ENCODE data around the gene ZCCHC14. TPM values are rescaled to one million over a fixed set of nuclear protein-coding genes. Genes with fewer than 3 reads are reported as not detected.
"Not testable (repeated sequence)": the region's sequence is repeated elsewhere in the genome, so short reads cannot be mapped to it uniquely, and the experiment has no call there.

ZCCHC14 gene
- polyA plus RNA-seq, 2 of the 4 experiments (the other 2 are of a cell fraction): 3.8 to 7.3 TPM

DNA sequence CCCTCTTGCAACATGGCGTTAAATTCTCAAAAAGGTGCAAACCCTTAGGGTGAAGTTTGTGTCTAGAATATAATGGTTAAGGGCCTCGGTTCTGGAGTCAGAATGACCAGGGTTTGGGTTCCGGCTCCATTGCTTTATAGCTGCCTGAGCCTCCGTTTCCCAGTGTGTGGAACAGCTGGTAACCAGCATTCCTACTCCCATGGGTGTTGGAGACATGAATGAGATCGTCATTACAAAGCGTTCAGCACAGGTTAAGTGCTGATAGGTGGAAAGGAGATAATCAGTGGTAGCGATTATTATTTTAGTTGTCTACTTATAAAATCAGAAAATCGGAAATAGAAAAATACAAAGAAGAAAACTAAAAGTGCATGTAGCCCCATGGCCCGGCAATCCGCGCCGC lies 23.5 kb upstream of the ZCCHC14 start (continued):
- TF ChIP-seq FOXS1 (CRISPR knock-in tag; IDR thresholded peaks at IDR 0.05) (no peak), CBX2 (IDR thresholded peaks at IDR 0.05; ENCODE audit: borderline replicate concordance, low read depth) (no peak), SREBF2 (IDR thresholded peaks at IDR 0.05) (no peak), TP53 (CRISPR knock-in tag; IDR thresholded peaks at IDR 0.05) (no peak), RARB (CRISPR knock-in tag; IDR thresholded peaks at IDR 0.05) (no peak), HEYL (CRISPR knock-in tag; IDR thresholded peaks at IDR 0.05) (no peak), ZSCAN20 (CRISPR knock-in tag; IDR thresholded peaks at IDR 0.05) (no peak), CBX8 (IDR thresholded peaks at IDR 0.05) (no peak), JUNB (IDR thresholded peaks at IDR 0.05) (no peak)

DNA sequence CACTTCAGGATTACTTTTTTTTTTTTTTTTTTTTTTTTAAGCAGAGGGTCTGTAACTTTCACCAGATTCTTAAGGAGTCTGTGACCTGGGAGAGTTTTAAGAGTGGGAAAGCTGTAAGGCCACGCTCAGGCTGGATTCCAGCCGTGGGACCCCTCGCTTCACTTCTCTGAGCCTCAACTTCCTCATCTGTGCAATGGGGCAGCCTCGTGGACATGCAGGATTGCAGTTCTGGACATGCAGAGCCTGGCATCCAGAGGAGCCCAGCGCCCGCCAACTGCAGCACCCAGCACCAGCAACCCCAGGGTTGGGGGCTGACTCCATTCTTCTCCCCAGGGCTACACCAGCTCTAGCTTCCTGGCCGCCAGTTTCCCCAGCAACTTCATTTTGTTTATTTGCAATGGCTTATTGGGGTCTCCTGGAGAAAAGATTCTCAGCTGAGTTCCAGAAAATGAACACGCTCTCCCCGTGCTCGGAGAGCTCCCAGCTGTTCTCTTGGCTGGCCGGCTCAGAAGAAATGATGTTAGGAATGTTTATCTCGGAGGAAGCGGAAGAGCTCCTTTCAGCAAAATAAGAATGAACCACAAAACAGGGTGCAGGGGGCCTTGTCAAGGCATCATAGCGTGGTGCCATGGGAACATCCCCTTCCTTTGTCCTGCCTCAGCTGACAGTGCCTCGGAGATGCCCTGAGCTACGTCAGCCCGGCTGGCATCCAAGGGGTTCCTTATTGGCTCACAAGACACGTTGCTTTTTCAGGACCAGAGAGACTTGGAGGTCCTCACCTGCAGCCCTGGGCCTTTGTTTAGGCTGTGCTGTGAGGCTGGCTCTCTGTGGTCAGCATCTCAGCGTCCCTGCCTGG lies 22.9 kb upstream of the ZCCHC14 start:
- ATAC-seq (no peak), DNase-seq (ENCODE audit: low read depth in 1 of 2, low spot score in 1 of 2) (no peak), FAIRE-seq (no peak)
- no peaks in the 10 kb centered on the region for H3K9me3 ChIP-seq
- TF ChIP-seq, protein P1, sequence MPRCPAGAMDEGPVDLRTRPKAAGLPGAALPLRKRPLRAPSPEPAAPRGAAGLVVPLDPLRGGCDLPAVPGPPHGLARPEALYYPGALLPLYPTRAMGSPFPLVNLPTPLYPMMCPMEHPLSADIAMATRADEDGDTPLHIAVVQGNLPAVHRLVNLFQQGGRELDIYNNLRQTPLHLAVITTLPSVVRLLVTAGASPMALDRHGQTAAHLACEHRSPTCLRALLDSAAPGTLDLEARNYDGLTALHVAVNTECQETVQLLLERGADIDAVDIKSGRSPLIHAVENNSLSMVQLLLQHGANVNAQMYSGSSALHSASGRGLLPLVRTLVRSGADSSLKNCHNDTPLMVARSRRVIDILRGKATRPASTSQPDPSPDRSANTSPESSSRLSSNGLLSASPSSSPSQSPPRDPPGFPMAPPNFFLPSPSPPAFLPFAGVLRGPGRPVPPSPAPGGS (IDR thresholded peaks at IDR 0.05): no peak
- TF ChIP-seq CBX2 (IDR thresholded peaks at IDR 0.05; ENCODE audit: borderline replicate concordance, low read depth) (no peak), HDAC2 (IDR thresholded peaks at IDR 0.05) (no peak), MAFK (IDR thresholded peaks at IDR 0.05; ENCODE audit: partially characterized antibody) (no peak), ZNF302 (CRISPR knock-in tag; IDR thresholded peaks at IDR 0.05) (no peak), RFX5 (IDR thresholded peaks at IDR 0.05) (no peak), HEYL (CRISPR knock-in tag; IDR thresholded peaks at IDR 0.05) (no peak), EHMT2 (IDR thresholded peaks at IDR 0.05; ENCODE audit: low read depth) (no peak), CEBPB (IDR thresholded peaks at IDR 0.05) (no peak), TP53 (CRISPR knock-in tag; IDR thresholded peaks at IDR 0.05) (no peak), FOSB (CRISPR knock-in tag; IDR thresholded peaks at IDR 0.05) (no peak), MAZ (IDR thresholded peaks at IDR 0.05; ENCODE audit: borderline replicate concordance, low read depth, low read length) (no peak), ZFP36 (IDR thresholded peaks at IDR 0.05; ENCODE audit: borderline replicate concordance, partially characterized antibody) (no peak)
- TF ChIP-seq, protein P2, sequence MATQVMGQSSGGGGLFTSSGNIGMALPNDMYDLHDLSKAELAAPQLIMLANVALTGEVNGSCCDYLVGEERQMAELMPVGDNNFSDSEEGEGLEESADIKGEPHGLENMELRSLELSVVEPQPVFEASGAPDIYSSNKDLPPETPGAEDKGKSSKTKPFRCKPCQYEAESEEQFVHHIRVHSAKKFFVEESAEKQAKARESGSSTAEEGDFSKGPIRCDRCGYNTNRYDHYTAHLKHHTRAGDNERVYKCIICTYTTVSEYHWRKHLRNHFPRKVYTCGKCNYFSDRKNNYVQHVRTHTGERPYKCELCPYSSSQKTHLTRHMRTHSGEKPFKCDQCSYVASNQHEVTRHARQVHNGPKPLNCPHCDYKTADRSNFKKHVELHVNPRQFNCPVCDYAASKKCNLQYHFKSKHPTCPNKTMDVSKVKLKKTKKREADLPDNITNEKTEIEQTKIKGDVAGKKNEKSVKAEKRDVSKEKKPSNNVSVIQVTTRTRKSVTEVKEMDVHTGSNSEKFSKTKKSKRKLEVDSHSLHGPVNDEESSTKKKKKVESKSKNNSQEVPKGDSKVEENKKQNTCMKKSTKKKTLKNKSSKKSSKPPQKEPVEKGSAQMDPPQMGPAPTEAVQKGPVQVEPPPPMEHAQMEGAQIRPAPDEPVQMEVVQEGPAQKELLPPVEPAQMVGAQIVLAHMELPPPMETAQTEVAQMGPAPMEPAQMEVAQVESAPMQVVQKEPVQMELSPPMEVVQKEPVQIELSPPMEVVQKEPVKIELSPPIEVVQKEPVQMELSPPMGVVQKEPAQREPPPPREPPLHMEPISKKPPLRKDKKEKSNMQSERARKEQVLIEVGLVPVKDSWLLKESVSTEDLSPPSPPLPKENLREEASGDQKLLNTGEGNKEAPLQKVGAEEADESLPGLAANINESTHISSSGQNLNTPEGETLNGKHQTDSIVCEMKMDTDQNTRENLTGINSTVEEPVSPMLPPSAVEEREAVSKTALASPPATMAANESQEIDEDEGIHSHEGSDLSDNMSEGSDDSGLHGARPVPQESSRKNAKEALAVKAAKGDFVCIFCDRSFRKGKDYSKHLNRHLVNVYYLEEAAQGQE (IDR thresholded peaks at IDR 0.05): no peak
- TF ChIP-seq, protein P3, sequence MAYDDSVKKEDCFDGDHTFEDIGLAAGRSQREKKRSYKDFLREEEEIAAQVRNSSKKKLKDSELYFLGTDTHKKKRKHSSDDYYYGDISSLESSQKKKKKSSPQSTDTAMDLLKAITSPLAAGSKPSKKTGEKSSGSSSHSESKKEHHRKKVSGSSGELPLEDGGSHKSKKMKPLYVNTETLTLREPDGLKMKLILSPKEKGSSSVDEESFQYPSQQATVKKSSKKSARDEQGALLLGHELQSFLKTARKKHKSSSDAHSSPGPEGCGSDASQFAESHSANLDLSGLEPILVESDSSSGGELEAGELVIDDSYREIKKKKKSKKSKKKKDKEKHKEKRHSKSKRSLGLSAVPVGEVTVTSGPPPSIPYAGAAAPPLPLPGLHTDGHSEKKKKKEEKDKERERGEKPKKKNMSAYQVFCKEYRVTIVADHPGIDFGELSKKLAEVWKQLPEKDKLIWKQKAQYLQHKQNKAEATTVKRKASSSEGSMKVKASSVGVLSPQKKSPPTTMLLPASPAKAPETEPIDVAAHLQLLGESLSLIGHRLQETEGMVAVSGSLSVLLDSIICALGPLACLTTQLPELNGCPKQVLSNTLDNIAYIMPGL (CRISPR knock-in tag; IDR thresholded peaks at IDR 0.05; ENCODE audit: borderline replicate concordance): no peak
- POLR2A ChIA-PET: interaction anchor here (0.7 kb wide), 1 partner anchor 131 kb away, joined by 3 read pairs; no protein-coding TSS in a partner anchor
- WGBS (ENCODE audit: missing lambda C conversion rate): 73% methylated on average over 18 of the region's 19 CpGs
- no peak overlapping the region for H3K4me2 ChIP-seq
- H3K4me3 ChIP-seq: no peak overlapping the region
- H3K27ac ChIP-seq: no peak overlapping the region
- H3K4me1 ChIP-seq: no peaks in the 10 kb centered on the region
- CTCF ChIA-PET: interaction anchor here (0.6 to 3.2 kb wide), 3 partner anchors 13 to 630 kb away, joined by 3 to 12 read pairs (median 5); no protein-coding TSS in a partner anchor

DNA sequence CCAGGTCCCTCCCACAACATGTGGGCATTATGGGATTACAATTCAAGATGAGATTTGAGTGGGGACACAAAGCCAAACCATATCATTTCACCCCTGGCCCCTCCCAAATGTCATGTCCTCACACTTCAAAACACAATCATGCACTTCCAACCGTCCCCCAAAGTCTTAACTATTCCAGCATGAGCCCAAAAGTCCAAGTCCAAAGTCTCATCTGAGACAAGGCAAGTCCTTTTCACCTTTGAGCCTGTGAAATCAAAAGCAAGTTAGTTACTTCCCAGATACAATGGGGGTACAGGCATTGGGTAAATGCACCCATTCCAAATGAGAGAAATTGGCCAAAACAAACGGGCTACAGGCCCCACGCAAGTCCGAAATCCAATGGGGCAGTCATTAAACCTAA lies 17.0 kb upstream of the ZCCHC14 start:
- H3K9me3 ChIP-seq; H3K4me1 ChIP-seq; H3K27ac ChIP-seq; CTCF ChIA-PET; FAIRE-seq; ATAC-seq; DNase-seq (ENCODE audit: low read depth in 1 of 2, low spot score in 1 of 2); POLR2A ChIA-PET; H3K4me3 ChIP-seq; H3K4me2 ChIP-seq: not testable (repeated sequence)
- WGBS (ENCODE audit: missing lambda C conversion rate): 46% methylated on average over 4 of the region's 4 CpGs

Measured in A549 (cell line).